ENCODE data around the gene IL1RN.

The IL1RN gene

GRCh38 chr2:113126845-113127645, at the start of gene IL1RN:
Gene IL1RN (plus strand): TSS chr2:113127598. CDS start chr2:113127625, 27 bp downstream.
- H3K4me3 ChIP-seq (ENCODE audit: low read length): no peak within 1 kb of the TSS
- H3K9ac ChIP-seq (ENCODE audit: low read length): no peak within 1 kb of the TSS
- no peak within 1 kb of the TSS for H3K27ac ChIP-seq (ENCODE audit: low read depth, low read length)
- no peaks in the 10 kb centered on the region for H3K36me3 ChIP-seq (ENCODE audit: control insufficient read depth, insufficient read depth, low read length)
- no peaks in the 10 kb centered on the region for H3K27me3 ChIP-seq (ENCODE audit: control insufficient read depth, insufficient read depth, low read length)
- no peaks in the 10 kb centered on the region for H3K4me1 ChIP-seq (ENCODE audit: control insufficient read depth, insufficient read depth, low read length)

GRCh38 chr2:113077921-113078320, 49.5 kb upstream of the IL1RN start:
- H3K27ac ChIP-seq (ENCODE audit: low read depth, low read length): no peak overlapping the region
- H3K36me3 ChIP-seq (ENCODE audit: control insufficient read depth, insufficient read depth, low read length): no peaks in the 10 kb centered on the region
- H3K27me3 ChIP-seq (ENCODE audit: control insufficient read depth, insufficient read depth, low read length): no peaks in the 10 kb centered on the region
- H3K9ac ChIP-seq (ENCODE audit: low read length): no peak overlapping the region
- H3K4me1 ChIP-seq (ENCODE audit: control insufficient read depth, insufficient read depth, low read length): no peaks in the 10 kb centered on the region
- no peak overlapping the region for H3K4me3 ChIP-seq (ENCODE audit: low read length)

DNA sequence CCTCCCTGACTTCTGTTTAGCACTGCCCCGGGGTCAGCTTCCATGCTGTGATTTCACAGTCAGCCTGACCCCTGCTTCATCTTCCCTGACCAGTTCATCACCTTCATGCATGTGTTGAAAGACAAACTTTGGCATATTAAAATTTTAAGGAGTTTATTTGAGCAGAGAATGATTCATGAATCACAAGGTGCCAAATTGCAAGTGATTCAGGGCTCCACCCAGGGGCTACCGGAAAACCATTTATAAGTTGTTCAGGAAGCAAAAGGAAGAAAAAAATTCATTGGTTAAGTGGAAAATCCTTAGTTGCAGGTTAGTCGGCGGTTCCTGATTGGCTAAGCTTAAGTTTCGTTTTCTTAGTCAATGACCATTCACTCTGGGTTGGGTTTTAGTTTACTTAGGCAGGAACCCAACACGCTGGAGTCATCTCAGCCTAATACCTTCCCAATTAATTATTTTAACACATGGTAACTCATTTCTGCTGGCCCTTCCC, 49.0 kb upstream of the IL1RN start:
- Histone ChIP-seq H3K4me1 (ENCODE audit: control insufficient read depth, insufficient read depth, low read length) (no peaks in the 10 kb centered on the region), H3K27ac (ENCODE audit: low read depth, low read length) (no peak overlapping the region), H3K4me3 (ENCODE audit: low read length) (no peak overlapping the region), H3K36me3 (ENCODE audit: control insufficient read depth, insufficient read depth, low read length) (no peaks in the 10 kb centered on the region), H3K9ac (ENCODE audit: low read length) (no peak overlapping the region), H3K27me3 (ENCODE audit: control insufficient read depth, insufficient read depth, low read length) (no peaks in the 10 kb centered on the region)

DNA sequence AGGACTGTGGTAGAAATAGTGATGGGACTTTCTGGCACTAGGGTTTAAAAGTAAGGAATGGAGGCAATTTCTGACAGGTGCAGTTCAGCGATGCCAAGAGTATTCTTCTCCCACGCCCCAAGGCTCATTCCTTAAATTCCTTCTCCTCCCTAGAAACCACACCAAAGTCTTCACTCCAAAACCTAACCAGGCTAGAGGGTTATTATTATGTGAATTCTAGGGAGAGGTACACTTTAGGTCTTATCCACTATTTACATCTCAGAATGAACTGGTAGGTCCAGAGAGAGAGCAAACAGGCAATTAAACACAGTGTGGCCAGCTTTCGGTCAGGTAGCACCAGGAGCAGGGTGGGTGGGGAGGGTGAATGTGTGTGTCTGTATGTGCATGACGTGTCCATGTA, 48.3 kb upstream of the IL1RN start:
- Histone ChIP-seq H3K4me3 (ENCODE audit: low read length) (no peak overlapping the region), H3K9ac (ENCODE audit: low read length) (no peak overlapping the region), H3K4me1 (ENCODE audit: control insufficient read depth, insufficient read depth, low read length) (no peaks in the 10 kb centered on the region), H3K27ac (ENCODE audit: low read depth, low read length) (no peak overlapping the region), H3K27me3 (ENCODE audit: control insufficient read depth, insufficient read depth, low read length) (no peaks in the 10 kb centered on the region), H3K36me3 (ENCODE audit: control insufficient read depth, insufficient read depth, low read length) (no peaks in the 10 kb centered on the region)

DNA sequence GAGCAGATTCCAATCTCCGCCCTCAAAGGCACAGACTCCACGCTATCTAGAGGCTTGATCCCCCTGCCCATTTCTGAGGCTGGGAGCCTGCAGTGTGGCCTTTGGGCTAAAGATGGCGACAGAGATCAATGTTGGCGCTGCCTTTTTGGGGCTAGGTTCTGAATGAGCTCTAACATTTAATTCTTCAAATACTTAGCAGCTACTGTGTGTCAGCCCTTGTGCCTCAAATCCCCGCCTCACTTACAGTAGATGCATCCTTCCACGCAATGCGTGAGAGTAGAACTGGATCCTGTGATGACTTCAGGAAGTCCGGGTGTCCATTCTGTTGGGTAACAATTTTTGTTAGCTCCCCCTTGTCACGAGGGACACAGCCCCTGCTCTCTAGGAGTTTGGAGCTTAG, 47.3 kb upstream of the IL1RN start:
- no peaks in the 10 kb centered on the region for H3K4me1 ChIP-seq (ENCODE audit: control insufficient read depth, insufficient read depth, low read length)
- no peaks in the 10 kb centered on the region for H3K27me3 ChIP-seq (ENCODE audit: control insufficient read depth, insufficient read depth, low read length)
- no peak overlapping the region for H3K27ac ChIP-seq (ENCODE audit: low read depth, low read length)
- H3K4me3 ChIP-seq (ENCODE audit: low read length): no peak overlapping the region
- no peaks in the 10 kb centered on the region for H3K36me3 ChIP-seq (ENCODE audit: control insufficient read depth, insufficient read depth, low read length)
- H3K9ac ChIP-seq (ENCODE audit: low read length): no peak overlapping the region

- Histone ChIP-seq H3K9ac (ENCODE audit: low read length) (no peak overlapping the region), H3K36me3 (ENCODE audit: control insufficient read depth, insufficient read depth, low read length) (no peaks in the 10 kb centered on the region), H3K27me3 (ENCODE audit: control insufficient read depth, insufficient read depth, low read length) (no peaks in the 10 kb centered on the region), H3K27ac (ENCODE audit: low read depth, low read length) (no peak overlapping the region), H3K4me1 (ENCODE audit: control insufficient read depth, insufficient read depth, low read length) (no peaks in the 10 kb centered on the region), H3K4me3 (ENCODE audit: low read length) (no peak overlapping the region)
Measured at GRCh38 chr2:113081488-113082210, 45.7 kb upstream of the IL1RN start.

DNA sequence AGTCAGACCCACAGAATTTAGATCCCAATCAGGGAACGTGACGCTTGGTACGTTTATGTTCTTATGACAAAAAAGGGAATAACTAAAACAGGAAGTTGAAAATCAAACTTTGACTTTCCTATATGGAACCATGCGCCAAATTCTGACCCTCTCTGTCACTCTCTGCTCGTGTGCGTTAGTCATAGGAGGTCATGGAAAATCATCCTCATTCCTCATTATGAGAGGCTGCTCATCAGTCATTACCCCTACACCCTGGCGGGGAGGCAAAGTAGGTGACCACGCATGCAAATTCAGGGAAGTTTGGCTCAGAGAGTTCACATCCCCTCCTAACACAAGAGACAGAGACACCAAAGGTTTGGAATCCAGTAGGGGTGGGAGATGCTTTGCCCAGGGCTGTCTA, 44.1 kb upstream of the IL1RN start:
- Histone ChIP-seq H3K36me3 (ENCODE audit: control insufficient read depth, insufficient read depth, low read length) (no peaks in the 10 kb centered on the region), H3K4me3 (ENCODE audit: low read length) (no peak overlapping the region), H3K27ac (ENCODE audit: low read depth, low read length) (no peak overlapping the region), H3K4me1 (ENCODE audit: control insufficient read depth, insufficient read depth, low read length) (no peaks in the 10 kb centered on the region), H3K27me3 (ENCODE audit: control insufficient read depth, insufficient read depth, low read length) (no peaks in the 10 kb centered on the region), H3K9ac (ENCODE audit: low read length) (no peak overlapping the region)

- H3K27me3 ChIP-seq (ENCODE audit: control insufficient read depth, insufficient read depth, low read length): no peaks in the 10 kb centered on the region
- H3K9ac ChIP-seq (ENCODE audit: low read length): no peak overlapping the region
Measured at GRCh38 chr2:113084249-113085000, 43.0 kb upstream of the IL1RN start.

GRCh38 chr2:113085542-113085941, 41.9 kb upstream of the IL1RN start:
- H3K9ac ChIP-seq (ENCODE audit: low read length): no peak overlapping the region
- no peak overlapping the region for H3K27ac ChIP-seq (ENCODE audit: low read depth, low read length)
- no peak overlapping the region for H3K4me3 ChIP-seq (ENCODE audit: low read length)
- H3K36me3 ChIP-seq (ENCODE audit: control insufficient read depth, insufficient read depth, low read length): no peaks in the 10 kb centered on the region
- H3K27me3 ChIP-seq (ENCODE audit: control insufficient read depth, insufficient read depth, low read length): no peaks in the 10 kb centered on the region
- H3K4me1 ChIP-seq (ENCODE audit: control insufficient read depth, insufficient read depth, low read length): no peaks in the 10 kb centered on the region

More at GRCh38 chr2:113084249-113085000, 43.0 kb upstream of the IL1RN start:
- H3K4me1 ChIP-seq (ENCODE audit: control insufficient read depth, insufficient read depth, low read length): no peaks in the 10 kb centered on the region
- H3K36me3 ChIP-seq (ENCODE audit: control insufficient read depth, insufficient read depth, low read length): no peaks in the 10 kb centered on the region
- no peak overlapping the region for H3K27ac ChIP-seq (ENCODE audit: low read depth, low read length)
- H3K4me3 ChIP-seq (ENCODE audit: low read length): no peak overlapping the region

GRCh38 chr2:113088213-113088992, 39.0 kb upstream of the IL1RN start:
- H3K27me3 ChIP-seq (ENCODE audit: control insufficient read depth, insufficient read depth, low read length): no peaks in the 10 kb centered on the region
- no peaks in the 10 kb centered on the region for H3K36me3 ChIP-seq (ENCODE audit: control insufficient read depth, insufficient read depth, low read length)
- H3K4me3 ChIP-seq (ENCODE audit: low read length): no peak overlapping the region
- no peak overlapping the region for H3K9ac ChIP-seq (ENCODE audit: low read length)
- no peak overlapping the region for H3K27ac ChIP-seq (ENCODE audit: low read depth, low read length)
- H3K4me1 ChIP-seq (ENCODE audit: control insufficient read depth, insufficient read depth, low read length): no peaks in the 10 kb centered on the region

- H3K4me3 ChIP-seq (ENCODE audit: low read length): no peak overlapping the region
- H3K9ac ChIP-seq (ENCODE audit: low read length): no peak overlapping the region
- no peaks in the 10 kb centered on the region for H3K4me1 ChIP-seq (ENCODE audit: control insufficient read depth, insufficient read depth, low read length)
- H3K36me3 ChIP-seq (ENCODE audit: control insufficient read depth, insufficient read depth, low read length): no peaks in the 10 kb centered on the region
- no peak overlapping the region for H3K27ac ChIP-seq (ENCODE audit: low read depth, low read length)
- no peaks in the 10 kb centered on the region for H3K27me3 ChIP-seq (ENCODE audit: control insufficient read depth, insufficient read depth, low read length)
Measured at GRCh38 chr2:113089916-113090315, 37.5 kb upstream of the IL1RN start.
